Nephron (organoid): Measurements from ENCODE around the gene BIRC2.
A peak's percentile ranks its signal among the peaks of the same experiment; 100 is the strongest.

ENCODE experiments used
- H3K27ac Mint-ChIP-seq, 3 experiments: 2 replicates each; pipeline ENCODE4 v1.8.0; 2020; ENCODE audit warnings: mixed read lengths in 3 of 3, mild to moderate bottlenecking in 2 of 3, moderate library complexity in 1 of 3
- H3K27me3 Mint-ChIP-seq: 2 replicates; pipeline ENCODE4 v1.8.0; 2021; ENCODE audit warnings: low read depth, mild to moderate bottlenecking, moderate library complexity, mixed read lengths
- H3K36me3 Mint-ChIP-seq: 2 replicates; pipeline ENCODE4 v1.8.0; 2020; ENCODE audit warnings: low read depth, mixed read lengths
- H3K4me1 Mint-ChIP-seq: 2 replicates; pipeline ENCODE4 v1.8.0; 2020; ENCODE audit warnings: mixed read lengths
- H3K4me3 Mint-ChIP-seq, 3 experiments: 2 replicates each; pipeline ENCODE4 v1.8.0; 2020; ENCODE audit warnings: mild to moderate bottlenecking in 3 of 3, mixed read lengths in 3 of 3, moderate library complexity in 2 of 3
- H3K9me3 Mint-ChIP-seq: 2 replicates; pipeline ENCODE4 v1.8.0; 2020; ENCODE audit warnings: mixed read lengths
- TF ChIP-seq, protein P1 (sequence below), 3 experiments: fragments of 200-600 bp; sonication (generic); IDR thresholded peaks; one replicate each; pipeline ENCODE4 v1.5.0; 2021; ENCODE audit warnings: antibody characterized with exemption in 3 of 3; ENCODE audit not compliant: unreplicated experiment in 3 of 3

The BIRC2 gene

DNA sequence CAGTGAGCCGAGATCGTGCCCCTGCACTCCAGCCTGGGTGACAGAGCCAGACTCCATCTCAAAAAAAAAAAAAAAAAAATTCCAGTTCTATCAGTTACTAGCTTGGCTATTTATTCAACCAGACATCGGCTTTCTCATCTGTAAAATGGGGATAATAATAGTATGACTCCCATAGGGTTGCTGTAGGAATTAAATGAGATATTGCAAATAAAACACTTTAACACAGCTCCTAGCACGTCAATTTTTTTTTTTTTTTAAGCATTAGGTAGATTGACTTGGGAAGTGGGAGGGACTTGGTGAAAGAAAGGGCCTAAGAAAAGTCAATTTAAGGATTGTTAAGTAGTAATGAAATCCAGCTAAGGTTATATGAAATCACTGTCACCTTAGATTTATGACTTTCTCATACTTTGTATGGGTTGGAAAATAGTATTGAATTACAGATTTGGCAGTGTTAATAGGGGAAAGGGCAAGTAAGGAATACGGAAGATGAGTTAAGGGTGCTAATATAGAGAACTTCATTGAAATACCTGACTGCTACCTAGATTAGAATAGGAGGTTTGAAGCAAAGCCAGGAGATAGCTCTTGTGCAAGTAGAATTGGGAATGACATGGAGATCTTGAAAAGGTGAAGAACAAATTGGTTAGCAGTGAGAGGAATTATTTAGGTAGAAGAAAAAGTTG, 28.8 kb downstream of the BIRC2 start:
- H3K4me1 Mint-ChIP-seq, result no peaks in the 10 kb centered on the region
- TF ChIP-seq, protein P1, sequence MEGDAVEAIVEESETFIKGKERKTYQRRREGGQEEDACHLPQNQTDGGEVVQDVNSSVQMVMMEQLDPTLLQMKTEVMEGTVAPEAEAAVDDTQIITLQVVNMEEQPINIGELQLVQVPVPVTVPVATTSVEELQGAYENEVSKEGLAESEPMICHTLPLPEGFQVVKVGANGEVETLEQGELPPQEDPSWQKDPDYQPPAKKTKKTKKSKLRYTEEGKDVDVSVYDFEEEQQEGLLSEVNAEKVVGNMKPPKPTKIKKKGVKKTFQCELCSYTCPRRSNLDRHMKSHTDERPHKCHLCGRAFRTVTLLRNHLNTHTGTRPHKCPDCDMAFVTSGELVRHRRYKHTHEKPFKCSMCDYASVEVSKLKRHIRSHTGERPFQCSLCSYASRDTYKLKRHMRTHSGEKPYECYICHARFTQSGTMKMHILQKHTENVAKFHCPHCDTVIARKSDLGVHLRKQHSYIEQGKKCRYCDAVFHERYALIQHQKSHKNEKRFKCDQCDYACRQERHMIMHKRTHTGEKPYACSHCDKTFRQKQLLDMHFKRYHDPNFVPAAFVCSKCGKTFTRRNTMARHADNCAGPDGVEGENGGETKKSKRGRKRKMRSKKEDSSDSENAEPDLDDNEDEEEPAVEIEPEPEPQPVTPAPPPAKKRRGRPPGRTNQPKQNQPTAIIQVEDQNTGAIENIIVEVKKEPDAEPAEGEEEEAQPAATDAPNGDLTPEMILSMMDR (IDR thresholded peaks at IDR 0.05; ENCODE audit: unreplicated experiment in 3 of 3), result no peak
- peaks cover 6% of the 10 kb centered on the region for H3K9me3 Mint-ChIP-seq
- H3K27ac Mint-ChIP-seq, result peak overlapping the region in 1 of 3 experiments; percentile 3
- peaks cover 68% of the 10 kb centered on the region for H3K36me3 Mint-ChIP-seq
- H3K27me3 Mint-ChIP-seq, result no peaks in the 10 kb centered on the region
- H3K4me3 Mint-ChIP-seq, result no peak overlapping the region

- Mint-ChIP-seq H3K27me3 (no peaks in the 10 kb centered on the region), H3K4me3 (no peak overlapping the region), H3K4me1 (no peaks in the 10 kb centered on the region), H3K36me3 (peaks cover 74% of the 10 kb centered on the region), H3K27ac (peak overlapping the region in 1 of 3 experiments; percentile 13), H3K9me3 (no peaks in the 10 kb centered on the region)
- TF ChIP-seq, protein P1 (IDR thresholded peaks at IDR 0.05; ENCODE audit: unreplicated experiment in 3 of 3), result no peak
Observed at GRCh38 chr11:102377891-102378290, 30.9 kb downstream of the BIRC2 start.

DNA sequence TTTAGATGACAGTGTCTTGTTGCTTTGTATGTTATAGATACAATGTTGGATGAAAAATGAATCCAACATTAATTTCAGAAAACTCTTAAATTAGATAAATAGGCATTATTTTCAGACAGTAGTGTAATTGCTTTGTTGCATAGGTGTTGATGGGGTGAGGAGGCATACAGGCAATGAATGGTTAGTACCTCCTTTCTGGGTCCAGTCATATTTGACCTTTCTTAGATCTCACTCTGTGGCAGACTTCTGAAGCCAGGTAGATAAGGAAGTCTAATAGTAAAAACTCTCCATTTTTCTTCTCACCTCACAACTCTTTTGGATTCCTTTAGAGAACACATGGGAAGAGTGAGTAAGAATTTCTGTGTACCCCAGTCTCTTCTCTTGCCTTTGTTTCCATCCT, 31.8 kb downstream of the BIRC2 start:
- Mint-ChIP-seq H3K9me3 (no peaks in the 10 kb centered on the region), H3K36me3 (peaks cover 78% of the 10 kb centered on the region), H3K27ac (no peak overlapping the region), H3K4me3 (no peak overlapping the region), H3K4me1 (peaks cover 8% of the 10 kb centered on the region), H3K27me3 (no peaks in the 10 kb centered on the region)
- TF ChIP-seq, protein P1 (IDR thresholded peaks at IDR 0.05; ENCODE audit: unreplicated experiment in 3 of 3), result no peak

DNA sequence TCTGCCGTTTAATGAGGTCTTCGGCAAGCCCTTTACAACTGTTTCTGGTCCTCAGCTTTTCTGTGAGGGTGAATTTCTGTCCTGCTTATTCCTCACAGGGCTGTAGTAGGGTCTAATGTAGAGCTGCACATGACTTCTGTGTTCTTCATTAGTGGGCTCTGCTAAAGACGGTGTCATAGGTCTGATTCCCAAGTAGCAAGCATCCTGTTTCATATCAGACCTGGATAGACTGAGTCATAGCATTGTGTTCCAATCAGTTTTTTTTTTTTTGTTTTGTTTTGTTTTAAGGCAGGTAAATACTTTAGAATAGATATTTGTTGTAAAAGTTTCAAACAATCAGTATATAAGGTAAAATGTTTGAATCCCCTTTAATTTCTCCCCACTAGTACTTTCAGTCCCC, 35.4 kb downstream of the BIRC2 start:
- H3K9me3 Mint-ChIP-seq, result no peaks in the 10 kb centered on the region
- peaks cover 22% of the 10 kb centered on the region for H3K4me1 Mint-ChIP-seq
- TF ChIP-seq, protein P1 (IDR thresholded peaks at IDR 0.05; ENCODE audit: unreplicated experiment in 3 of 3), result no peak
- no peaks in the 10 kb centered on the region for H3K27me3 Mint-ChIP-seq
- no peak overlapping the region for H3K4me3 Mint-ChIP-seq
- peaks cover 83% of the 10 kb centered on the region for H3K36me3 Mint-ChIP-seq
- peak overlapping the region; percentile 87 to 96 (median 95) for H3K27ac Mint-ChIP-seq

GRCh38 chr11:102383839-102384238, 36.8 kb downstream of the BIRC2 start:
- H3K27ac Mint-ChIP-seq, result peak overlapping the region; percentile 87 to 96 (median 95)

More at GRCh38 chr11:102383839-102384238, 36.8 kb downstream of the BIRC2 start:
- TF ChIP-seq, protein P1 (IDR thresholded peaks at IDR 0.05; ENCODE audit: unreplicated experiment in 3 of 3), result no peak
- Mint-ChIP-seq H3K36me3 (peaks cover 77% of the 10 kb centered on the region), H3K4me3 (no peak overlapping the region), H3K27me3 (no peaks in the 10 kb centered on the region), H3K4me1 (peaks cover 22% of the 10 kb centered on the region), H3K9me3 (no peaks in the 10 kb centered on the region)
